Ishikawa (cell line): ENCODE data around the gene BCL7A.

ENCODE experiments used
- CEBPB ChIP-seq: IDR thresholded peaks from 2 replicates; pipeline ENCODE4 v1.6.1; 2012
- CREB1 ChIP-seq: IDR thresholded peaks from 2 replicates; pipeline ENCODE4 v1.6.1; 2012; ENCODE audit warnings: low read depth
- EGR1 ChIP-seq: IDR thresholded peaks from 2 replicates; pipeline ENCODE4 v1.6.1; 2012
- EP300 ChIP-seq: IDR thresholded peaks from 2 replicates; pipeline ENCODE4 v1.6.1; 2012; ENCODE audit warnings: borderline replicate concordance
- FOXM1 ChIP-seq: IDR thresholded peaks from 2 replicates; pipeline ENCODE4 v1.6.1; 2012; ENCODE audit warnings: low read depth, borderline replicate concordance
- NFIC ChIP-seq: IDR thresholded peaks from 2 replicates; pipeline ENCODE4 v1.6.1; 2012
- RAD21 ChIP-seq: IDR thresholded peaks from 2 replicates; pipeline ENCODE4 v1.6.1; 2012; ENCODE audit warnings: low read depth
- TAF1 ChIP-seq: IDR thresholded peaks from 2 replicates; pipeline ENCODE4 v1.6.1; 2012; ENCODE audit warnings: low read depth, mild to moderate bottlenecking
- YY1 ChIP-seq: IDR thresholded peaks from 2 replicates; pipeline ENCODE4 v1.6.1; 2012; ENCODE audit warnings: low read depth
- TF ChIP-seq, protein P1 (sequence below): IDR thresholded peaks from 2 replicates; pipeline ENCODE4 v1.6.1; 2012; ENCODE audit warnings: low read depth, mild to moderate bottlenecking
- TF ChIP-seq, protein P2 (sequence below): IDR thresholded peaks from 2 replicates; pipeline ENCODE4 v1.6.1; 2012

DNA sequence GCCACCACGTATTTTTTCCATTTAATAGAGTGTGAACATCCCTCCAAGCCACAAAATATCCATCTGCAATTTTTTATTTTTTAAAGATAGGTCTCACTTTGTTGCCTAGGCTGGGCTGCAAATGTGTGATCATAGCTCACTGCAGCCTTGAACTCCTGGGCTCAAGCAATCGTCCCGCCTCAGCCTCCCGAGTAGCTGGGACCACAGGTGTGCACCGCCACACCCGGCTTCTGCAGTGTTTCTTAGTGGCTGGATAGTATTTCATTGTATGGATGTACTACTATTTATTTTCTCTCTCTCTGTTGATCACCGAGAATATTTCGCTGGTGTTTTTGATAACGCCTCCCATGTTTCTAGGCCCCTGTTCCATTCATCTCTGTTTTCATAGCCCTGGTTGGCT is 74.3 kb downstream of the BCL7A start:
- TF ChIP-seq, protein P1, sequence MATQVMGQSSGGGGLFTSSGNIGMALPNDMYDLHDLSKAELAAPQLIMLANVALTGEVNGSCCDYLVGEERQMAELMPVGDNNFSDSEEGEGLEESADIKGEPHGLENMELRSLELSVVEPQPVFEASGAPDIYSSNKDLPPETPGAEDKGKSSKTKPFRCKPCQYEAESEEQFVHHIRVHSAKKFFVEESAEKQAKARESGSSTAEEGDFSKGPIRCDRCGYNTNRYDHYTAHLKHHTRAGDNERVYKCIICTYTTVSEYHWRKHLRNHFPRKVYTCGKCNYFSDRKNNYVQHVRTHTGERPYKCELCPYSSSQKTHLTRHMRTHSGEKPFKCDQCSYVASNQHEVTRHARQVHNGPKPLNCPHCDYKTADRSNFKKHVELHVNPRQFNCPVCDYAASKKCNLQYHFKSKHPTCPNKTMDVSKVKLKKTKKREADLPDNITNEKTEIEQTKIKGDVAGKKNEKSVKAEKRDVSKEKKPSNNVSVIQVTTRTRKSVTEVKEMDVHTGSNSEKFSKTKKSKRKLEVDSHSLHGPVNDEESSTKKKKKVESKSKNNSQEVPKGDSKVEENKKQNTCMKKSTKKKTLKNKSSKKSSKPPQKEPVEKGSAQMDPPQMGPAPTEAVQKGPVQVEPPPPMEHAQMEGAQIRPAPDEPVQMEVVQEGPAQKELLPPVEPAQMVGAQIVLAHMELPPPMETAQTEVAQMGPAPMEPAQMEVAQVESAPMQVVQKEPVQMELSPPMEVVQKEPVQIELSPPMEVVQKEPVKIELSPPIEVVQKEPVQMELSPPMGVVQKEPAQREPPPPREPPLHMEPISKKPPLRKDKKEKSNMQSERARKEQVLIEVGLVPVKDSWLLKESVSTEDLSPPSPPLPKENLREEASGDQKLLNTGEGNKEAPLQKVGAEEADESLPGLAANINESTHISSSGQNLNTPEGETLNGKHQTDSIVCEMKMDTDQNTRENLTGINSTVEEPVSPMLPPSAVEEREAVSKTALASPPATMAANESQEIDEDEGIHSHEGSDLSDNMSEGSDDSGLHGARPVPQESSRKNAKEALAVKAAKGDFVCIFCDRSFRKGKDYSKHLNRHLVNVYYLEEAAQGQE, result no peak
- TF ChIP-seq CEBPB (no peak), EP300 (no peak), YY1 (no peak), NFIC (no peak), FOXM1 (no peak), TAF1 (no peak), EGR1 (no peak), RAD21 (no peak), CREB1 (no peak)
- TF ChIP-seq, protein P2, sequence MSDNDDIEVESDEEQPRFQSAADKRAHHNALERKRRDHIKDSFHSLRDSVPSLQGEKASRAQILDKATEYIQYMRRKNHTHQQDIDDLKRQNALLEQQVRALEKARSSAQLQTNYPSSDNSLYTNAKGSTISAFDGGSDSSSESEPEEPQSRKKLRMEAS, result no peak
